Measurements from ENCODE around the gene SLC25A38. TPM values are rescaled to one million over a fixed set of nuclear protein-coding genes. Genes with fewer than 3 reads are reported as not detected.
"Not testable (repeated sequence)": the region's sequence is repeated elsewhere in the genome, so short reads cannot be mapped to it uniquely, and the experiment has no call there.

Gene SLC25A38
- total RNA-seq, 1 donor from 2014 or later: 13.2 TPM

DNA sequence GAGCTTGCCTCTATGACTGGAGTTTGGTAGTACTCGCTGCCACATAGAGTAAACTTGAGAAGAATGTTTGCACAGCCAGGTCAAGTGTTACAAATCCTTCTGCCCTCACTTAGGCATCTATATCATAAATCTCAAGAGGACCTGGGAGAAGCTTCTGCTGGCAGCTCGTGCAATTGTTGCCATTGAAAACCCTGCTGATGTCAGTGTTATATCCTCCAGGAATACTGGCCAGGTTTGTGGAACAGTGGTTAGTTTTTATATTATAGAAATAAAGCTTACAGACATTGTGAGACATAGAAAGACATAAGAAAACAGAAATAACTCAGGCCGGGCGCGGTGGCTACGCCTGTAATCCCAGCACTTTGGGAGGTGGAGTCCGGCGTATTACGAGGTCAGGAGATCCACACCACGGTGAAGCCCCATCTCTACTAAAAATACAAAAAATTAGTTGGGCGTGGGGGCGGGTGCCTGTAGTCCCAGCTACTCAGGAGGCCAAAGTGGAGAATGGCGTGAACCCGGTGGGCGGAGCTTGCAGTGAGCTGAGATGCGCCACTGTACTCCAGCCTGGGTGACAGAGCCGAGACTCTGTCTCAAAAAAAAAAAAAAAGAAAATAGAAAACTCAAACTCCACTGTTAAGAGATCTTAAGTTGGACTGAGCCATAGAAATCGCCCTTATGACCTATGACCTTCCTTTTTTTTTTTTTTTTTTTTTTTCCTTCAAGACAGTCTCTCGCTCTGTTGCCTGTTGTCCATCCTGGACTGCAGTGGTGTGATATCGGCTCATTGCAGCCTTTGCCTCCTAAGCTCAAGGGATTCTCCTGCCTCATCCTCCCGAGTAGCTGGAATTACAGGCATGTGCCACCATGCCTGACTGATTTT lies 25.6 kb downstream of the SLC25A38 start:
- no peak for DNase-seq

DNA sequence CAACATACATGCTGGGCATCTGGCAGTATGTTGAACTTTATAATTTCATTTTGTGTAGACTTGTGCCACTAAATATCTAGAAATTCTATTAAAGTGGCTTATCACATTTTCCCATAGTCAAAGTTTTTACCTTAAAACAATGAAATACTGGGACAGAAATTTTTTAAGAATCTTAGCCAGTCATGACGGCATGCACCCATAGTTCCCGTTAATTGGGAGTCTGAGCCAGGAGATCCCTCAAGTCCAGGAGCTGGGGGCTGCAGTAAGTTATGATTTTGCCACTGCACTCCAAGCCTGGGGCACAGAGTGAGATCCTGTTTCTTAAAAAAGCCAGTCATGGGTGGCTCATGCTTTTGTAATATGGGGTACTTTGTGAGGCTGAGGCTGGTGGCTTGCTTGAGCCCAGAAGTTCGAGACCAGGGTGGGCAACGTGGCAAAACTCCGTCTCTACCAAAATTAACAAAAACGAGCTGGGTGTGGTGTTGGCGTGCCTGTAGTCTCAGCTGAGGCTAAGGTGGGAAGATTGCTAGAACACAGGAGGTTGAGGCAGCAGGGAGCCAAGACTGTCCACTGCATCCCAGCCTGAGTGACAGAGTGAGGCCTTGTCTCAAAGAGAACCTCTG lies 26.5 kb downstream of the SLC25A38 start:
- no peak for DNase-seq

DNA sequence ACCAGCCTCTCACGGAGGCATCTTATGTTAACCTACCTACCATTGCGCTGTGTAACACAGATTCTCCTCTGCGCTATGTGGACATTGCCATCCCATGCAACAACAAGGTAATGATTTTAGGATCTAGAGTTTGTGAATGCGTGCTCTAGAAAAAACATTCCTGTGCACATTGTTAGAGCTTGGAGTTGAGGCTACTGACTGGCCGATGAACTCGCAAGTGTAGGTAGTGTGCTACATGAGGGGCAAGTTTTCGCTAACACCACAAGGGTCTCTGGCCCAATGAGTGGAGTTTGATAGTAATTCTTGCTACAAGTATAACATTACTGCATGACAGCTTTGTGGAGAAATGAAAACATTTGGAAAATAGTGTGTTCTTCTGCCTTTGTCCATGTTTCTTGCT lies 27.7 kb downstream of the SLC25A38 start:
- DNase-seq: no peak

DNA sequence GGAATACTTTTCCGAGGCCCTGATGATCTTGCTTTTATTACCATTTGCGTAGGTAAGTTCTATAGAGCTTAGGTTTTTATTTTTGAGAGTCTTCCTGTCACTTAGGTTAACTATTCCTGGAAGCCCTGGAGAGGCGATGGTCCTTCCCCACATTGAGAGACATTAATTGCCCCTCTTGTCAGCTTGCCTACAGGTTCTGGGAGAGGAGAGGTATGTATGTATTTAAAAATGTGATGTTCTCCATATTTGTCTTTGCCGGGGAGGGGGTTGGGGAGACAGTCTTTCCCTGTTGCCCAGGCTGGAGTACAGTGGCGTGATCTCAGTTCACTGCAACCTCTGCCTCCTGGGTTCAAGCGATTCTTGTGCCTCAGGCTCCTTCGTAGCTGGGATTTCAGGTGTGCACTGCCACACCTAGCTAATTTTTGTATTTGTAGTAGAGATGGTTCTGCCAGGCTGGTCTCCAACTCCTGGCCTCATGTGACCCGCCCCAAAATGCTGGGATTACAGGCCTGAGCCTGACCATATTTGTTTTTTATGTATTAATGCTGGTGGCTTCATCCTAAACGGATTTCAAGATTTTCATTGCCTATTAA lies 29.6 kb downstream of the SLC25A38 start:
- DNase-seq: no peak

DNA sequence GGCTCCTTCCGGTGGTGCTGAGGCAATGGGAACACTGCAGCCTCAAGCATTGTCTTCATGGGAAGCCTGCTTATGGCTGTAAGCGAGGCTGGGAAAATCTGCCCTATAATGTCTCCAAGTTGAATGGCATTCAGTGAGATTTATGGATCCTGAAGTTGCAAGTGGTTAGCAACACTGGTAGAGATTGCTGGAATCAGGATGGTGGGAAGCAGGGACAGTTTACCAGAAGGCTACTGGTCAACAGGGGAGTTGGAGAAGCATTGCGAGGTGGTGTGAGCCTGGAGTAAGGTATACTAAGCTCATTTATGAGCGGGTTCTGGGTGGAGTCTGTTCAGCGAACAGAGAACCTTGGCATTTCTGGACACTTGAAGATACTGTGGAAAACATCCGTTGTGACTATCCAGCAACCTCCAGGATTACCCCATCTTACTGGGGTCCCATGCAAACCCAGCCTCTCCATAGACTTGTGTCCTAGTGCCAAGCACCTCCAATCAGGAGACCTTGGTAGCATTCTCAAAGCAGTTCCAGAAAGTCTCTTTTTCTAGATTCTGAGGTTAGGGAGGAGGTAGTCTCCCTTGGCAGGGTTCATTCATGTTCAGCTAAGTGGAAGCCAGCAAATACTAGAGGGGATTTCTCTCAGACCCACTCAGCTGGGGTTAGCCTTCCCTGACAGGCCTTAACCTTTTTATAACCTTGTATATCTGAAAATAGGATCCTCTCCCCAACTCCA lies 30.7 kb downstream of the SLC25A38 start:
- DNase-seq: no peak

DNA sequence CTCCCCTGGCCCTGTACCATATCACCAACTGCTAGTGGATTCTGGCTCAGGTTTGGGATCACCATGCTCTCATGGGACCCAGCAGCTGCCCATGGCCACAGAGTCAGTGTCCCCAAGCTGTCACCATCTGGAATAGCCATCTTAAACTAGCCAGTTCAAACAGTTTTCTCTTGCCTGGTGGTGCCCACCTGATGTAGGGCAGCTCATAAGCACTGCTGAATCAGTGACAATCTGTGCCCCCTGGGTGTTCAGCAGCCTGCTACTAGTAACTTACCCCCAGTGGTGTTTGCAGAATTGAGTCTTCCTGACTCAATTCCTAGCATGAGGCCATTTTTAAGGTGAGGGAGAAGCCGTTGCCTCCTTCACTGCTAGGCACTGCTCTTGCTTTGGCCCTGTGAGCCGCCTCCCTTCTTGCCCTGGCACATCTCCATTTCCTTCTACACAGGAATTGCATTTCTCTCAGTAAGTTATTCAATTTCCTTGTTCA lies 31.3 kb downstream of the SLC25A38 start:
- no peak for DNase-seq

DNA sequence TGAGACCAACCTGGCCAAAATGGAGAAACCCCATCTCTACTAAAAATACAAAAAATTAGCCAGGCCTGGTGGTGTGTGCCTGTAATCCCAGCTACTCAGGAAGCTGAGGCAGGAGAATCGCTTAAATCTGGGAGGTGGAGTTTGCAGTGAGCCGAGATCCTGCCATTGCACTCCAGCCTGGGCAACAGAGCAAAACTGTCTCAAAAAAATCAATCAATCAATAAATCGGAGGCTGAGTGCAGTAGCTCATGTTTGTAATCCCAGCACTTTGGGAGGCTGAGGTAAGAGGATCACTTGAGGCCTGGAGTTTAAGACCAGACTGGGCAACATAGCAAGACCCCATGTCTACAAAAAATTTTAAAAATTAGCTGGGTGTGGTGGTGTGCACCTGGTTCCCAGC lies 32.1 kb downstream of the SLC25A38 start:
- not testable (repeated sequence) for DNase-seq

DNA sequence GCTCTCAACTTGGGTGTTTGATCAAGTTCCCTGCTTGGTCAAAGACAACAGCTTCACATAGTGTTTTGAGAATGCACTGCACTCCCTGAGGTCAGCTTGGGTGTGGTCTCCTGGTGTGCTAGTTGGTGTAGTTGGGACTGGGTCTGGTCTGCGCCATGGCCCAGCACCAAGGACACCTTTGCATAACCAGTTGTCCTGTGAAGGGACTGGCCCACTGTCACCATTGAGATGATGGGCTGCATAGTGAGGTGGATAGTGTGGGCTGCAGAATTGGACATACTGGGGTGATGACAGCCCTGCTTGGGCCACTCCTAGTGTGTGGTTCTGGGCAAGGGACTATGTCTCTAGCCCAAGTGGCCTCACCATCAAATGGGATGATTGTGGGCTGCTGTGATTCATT lies 32.8 kb downstream of the SLC25A38 start:
- no peak for DNase-seq

DNA sequence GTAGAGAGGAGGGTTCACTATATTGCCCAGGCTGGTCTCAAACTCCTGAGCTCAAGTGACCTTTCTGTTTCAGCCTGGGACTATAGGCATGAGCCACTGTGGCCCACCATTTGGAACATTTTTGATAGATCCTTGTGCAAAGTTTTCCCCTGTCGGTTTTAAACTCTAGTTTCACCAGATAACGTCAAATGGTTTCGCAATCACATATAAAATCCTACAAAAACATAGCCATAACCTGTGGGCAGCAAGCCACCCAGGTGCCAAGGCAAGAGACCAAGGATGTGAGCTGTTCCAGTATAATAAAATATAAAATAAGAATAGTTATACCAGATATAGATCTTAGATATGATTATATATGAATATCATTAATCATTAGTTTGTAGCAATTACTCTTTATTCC lies 33.8 kb downstream of the SLC25A38 start:
- not testable (repeated sequence) for DNase-seq

DNA sequence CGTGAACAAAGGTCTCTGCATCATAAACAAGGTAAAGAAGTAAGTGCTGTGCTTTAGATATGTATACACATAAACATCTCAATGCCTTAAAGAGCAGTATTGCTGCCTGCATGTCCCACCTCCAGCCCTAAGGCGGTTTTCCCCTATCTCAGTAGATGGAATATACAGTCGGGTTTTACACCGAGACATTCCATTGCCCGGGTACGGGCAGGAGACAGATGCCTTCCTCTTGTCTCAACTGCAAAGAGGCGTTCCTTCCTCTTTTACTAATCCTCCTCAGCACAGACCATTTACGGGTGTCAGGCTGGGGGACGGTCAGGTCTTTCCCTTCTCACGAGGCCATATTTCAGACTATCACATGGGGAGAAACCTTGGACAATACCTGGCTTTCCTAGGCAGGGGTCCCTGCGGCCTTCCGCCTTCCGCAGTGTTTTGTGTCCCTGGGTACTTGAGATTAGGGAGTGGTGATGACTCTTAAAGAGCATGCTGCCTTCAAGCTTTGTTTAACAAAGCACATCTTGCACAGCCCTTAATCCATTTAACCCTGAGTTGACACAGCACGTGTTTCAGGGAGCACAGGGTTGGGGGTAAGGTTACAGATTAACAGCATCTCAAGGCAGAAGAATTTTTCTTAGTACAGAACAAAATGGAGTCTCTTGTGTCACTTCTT lies 35.5 kb downstream of the SLC25A38 start:
- DNase-seq: not testable (repeated sequence)

DNA sequence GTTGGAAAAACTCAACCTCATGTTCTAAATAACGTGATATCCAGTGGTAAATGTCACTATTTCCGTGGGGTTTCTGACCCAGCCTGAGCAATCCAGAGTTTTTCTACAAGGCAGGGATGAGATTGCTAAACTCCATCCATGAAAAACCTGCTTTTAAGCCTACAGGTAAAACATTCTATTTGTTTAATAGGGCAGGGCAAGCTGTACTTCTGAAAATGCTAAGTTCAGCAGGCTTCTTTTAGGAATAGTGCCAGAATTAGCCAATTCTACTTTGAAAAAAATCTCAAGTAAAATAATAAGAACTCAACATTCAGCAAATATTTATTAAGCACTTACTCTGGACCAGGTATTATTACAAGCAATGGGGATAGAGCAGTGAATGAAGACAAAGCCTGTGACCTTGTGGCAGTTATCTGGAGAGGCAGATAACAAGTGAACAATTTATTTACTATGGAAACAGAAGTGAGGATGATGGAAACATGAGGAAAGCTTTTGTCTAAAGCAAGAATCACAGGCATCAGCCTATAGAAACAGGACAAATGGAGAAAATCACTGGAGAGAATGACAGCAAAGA lies 36.7 kb downstream of the SLC25A38 start:
- DNase-seq: no peak

DNA sequence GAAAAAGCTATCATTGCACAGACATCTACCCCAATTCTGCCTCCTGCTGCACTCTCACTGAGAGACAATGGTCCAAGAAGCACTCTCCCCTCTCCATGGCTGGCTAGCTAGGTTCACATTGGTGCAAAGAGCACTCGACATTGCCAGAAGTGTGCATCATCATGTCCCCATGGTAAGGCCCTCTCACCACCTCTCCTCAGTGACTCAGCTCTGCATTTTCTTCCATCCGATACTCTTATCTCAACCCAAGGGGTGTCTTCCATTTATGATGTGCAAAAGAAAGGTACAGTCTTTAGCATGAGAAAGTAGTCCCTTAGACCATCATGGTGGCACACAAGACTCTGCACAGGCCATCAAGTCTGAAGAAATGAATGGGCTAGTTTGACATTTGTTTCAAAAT lies 37.4 kb downstream of the SLC25A38 start:
- DNase-seq: no peak

DNA sequence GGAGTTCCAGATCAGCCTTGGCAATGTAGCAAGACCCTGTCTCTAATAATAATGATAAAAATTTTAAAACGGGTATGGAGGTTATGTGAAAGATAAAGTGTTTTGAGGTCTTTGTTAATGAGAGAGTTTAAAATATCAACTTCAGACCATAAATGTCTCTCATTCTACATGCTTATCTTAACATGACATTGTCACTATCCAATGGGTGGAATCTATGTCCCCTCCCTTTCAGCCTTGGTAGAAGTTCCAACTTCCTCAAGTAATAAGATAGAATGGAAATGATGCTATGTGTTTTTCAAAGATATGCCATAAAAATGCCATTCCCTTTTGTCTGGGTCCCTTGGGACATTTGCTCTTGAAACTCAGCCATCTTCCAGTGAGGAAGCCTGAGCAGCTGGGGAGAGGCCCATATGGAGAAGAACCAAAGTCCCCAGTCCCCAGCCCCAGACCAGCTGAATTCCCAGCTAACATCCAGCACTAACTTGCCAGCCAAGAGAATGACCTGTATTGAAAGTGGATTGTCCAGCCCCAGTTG lies 40.3 kb downstream of the SLC25A38 start:
- no peak for DNase-seq

DNA sequence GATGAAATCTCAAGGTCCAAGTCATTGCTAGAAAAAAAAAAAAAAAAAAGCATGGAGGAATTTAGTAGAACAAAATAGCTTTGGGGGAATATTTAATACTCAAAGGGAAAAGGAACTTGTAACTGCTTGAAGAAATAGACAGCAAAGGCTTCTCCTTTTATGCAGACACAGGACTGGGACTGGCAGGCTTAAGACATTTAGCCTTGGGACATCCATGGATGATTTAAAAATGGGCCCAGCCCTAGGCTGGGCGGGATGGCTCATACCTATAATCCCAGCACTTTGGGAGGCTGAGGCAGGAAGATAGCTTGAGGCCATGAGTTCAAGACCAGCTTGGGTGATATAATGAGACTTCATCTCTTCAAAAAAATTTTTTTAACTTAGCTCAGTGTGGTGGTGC lies 43.1 kb downstream of the SLC25A38 start:
- no peak for DNase-seq

DNA sequence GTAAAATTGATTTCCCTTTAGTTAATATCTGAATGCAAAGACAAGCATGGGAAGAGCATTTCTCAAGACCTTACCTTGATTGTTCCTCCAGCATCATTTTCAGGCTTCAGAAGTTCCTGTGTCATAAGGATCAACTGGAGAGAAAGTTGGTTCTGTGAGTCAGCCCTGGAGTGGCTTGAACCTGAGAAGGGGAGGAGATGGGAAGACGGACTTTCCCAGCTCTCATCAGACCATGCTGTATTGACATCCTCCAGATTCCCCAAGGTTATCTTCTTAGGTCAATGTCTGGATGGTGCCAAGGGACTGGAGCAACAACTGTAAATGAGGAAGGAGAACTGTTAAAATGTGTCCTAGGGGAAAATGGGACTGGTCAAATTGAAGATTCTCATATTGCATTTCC lies 44.3 kb downstream of the SLC25A38 start:
- DNase-seq: no peak

DNA sequence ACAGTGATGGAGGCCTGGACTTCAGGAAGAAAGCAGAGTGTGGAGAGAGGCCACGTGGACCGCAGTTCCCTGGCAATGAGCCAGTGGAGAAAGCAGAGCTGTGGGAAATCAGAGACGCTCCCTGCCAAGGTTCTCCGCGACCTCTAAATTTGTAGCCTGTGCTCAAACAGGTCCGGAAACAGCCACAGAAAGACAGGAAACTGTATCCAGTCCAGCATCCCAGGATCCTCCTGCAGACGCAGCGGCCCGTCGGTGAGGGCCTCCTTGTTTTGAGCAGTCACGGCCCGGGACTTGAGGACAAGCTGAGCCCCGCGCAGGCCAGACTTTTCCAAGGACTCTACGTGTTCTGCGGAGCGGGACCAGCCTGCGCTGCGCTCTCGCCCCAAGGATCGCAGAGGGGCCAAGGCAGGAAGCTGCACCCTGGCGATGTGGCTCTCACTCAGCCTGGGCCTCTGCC lies 45.6 kb downstream of the SLC25A38 start:
- DNase-seq: no peak

DNA sequence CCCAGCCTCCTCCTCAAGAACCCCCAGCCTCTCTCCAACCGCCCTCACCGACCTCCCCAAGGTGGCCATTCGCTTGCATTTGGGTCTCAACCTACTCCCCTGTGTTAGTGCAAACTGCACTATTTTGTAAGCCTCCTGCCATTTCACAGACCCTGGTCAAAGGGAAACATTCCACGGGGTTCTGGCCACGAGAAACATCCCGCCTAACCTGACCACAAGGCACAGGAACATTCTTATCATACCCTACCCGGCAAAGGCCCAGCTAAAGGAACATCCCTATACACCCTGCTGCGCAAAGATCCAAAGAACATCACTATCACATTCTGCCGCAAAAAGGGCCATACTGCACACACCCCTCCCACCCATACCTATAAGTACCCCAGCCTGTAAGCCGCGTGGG lies 46.3 kb downstream of the SLC25A38 start:
- DNase-seq: no peak

DNA sequence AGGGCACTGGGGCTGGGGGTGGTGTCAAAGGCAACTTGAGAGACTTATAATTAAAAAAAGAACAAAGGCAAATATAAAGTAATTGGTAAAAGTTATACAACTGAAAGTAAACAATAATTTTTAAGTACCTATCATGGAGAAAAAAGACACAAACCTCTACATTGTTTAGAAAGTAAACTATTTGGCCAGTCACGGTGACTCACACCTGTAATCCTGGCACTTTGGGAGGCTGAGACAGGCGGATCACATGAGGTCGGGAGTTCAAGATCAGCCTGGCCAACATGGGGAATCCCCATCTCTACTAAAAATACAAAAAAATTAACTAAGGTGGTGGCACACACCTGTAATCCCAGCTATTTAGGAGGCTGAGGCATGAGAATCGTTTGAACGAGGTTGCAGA lies 49.2 kb downstream of the SLC25A38 start:
- DNase-seq: no peak

DNA sequence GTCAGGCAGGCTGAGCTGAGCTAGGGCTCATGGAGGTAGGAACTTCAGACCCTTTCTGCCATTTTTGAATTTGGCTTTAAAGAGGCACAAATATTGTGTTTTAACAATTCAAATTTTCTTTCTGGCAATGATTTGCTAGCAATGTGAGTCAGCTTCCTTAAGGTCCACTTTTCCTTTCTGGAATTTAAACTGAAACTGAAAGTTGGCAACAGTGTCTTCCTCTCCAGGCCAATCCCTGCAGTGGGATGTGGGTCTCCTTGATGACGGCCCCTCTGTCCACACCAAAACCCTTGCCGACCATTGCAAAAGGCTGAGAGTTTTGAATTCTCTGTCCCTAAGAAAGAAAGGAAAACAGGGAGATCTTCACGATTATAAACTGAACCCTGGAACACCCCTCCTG lies 50.5 kb downstream of the SLC25A38 start:
- DNase-seq: no peak

DNA sequence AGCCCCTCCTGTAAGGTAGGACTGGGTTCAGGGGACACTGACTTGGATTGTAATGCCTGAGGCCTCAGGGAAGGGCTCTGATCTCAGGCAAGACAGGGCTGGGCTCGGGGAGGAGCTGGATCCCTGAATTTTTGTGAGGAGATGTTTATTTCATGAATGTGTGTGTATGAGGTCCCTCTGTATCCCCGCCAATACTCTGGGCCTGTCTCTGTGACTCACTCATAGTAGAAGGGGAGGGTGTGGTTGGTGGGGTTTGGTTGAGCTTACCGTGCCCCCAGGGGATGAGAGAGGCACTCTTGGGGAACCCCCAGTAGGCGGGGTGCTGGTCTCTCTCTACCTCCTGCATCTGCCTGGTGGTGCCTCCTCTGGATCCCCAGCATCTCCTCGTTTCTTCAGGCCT lies 51.4 kb downstream of the SLC25A38 start:
- no peak for DNase-seq

DNA sequence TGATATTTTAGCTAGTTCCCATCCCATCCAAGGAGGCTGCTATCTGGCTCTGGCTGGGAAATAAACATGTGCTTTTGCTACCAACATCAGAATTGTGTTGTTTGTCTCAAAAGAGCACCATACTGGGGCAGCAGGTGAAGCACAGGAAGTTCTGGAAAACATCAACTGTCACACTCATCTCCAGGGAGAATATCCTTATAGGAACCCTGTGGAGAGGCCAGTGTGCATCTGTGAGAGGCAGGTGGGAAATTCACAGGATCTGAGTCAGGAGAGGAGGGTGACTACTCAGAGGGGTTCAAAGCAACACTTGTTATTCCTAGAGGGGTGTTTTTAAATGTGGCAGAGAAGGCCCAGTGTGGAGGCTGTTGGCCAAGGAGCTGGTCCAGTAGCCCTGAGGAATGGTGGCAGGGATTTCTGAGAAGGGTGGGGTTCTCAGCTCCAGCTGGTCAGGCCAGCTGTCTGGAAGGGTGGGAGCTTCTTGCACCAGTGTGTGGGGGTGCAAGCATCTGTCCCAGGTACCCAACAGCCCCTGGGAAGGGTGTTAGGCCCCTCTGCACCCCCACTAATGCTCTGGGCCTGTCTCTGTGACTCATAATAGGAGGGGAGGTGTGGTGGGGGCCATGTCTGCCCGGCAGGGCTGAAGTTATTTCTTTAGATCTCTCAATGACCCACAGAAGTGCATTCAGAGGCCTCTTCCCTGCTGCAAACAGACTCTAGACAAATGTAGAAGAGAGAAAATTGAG lies 52.0 kb downstream of the SLC25A38 start:
- DNase-seq: no peak

Data from skin of body (tissue), 2 donors.